Suppressor macrophage treated with lipopolysaccharide for 1 hour (primary cell): Measurements from ENCODE around the gene MGAT5.

Source experiments
- DNase-seq, 3 donors: peaks; one replicate each; pipeline ENCODE4 v3.0.0-alpha.2; 2020 to 2022

Gene MGAT5

GRCh38 chr2:134257965-134258683 is 4.3 kb downstream of the MGAT5 start:
- no peak for DNase-seq

GRCh38 chr2:134258684-134259388 is 5.0 kb downstream of the MGAT5 start:
- DNase-seq, result no peak

GRCh38 chr2:134259571-134259970 is 5.7 kb downstream of the MGAT5 start:
- no peak for DNase-seq

GRCh38 chr2:134259994-134260393 is 6.1 kb downstream of the MGAT5 start:
- no peak for DNase-seq

- DNase-seq, result no peak
Observed at GRCh38 chr2:134260713-134261112, 6.8 kb downstream of the MGAT5 start.

- no peak for DNase-seq
Observed at GRCh38 chr2:134261398-134262131, 7.7 kb downstream of the MGAT5 start.

GRCh38 chr2:134262684-134263083 is 8.8 kb downstream of the MGAT5 start:
- no peak for DNase-seq

- no peak for DNase-seq
Observed at GRCh38 chr2:134268265-134268664, 14.4 kb downstream of the MGAT5 start.

GRCh38 chr2:134269230-134269629 is 15.4 kb downstream of the MGAT5 start:
- no peak for DNase-seq

- DNase-seq, result no peak
Observed at GRCh38 chr2:134269972-134270735, 16.3 kb downstream of the MGAT5 start.

- DNase-seq, result peak in 2 of 3 donors; percentile 32 to 37
Observed at GRCh38 chr2:134271758-134272157, 17.9 kb downstream of the MGAT5 start.

GRCh38 chr2:134272806-134273205 is 18.9 kb downstream of the MGAT5 start:
- DNase-seq, result no peak

GRCh38 chr2:134273256-134273983 is 19.5 kb downstream of the MGAT5 start:
- no peak for DNase-seq

- no peak for DNase-seq
Observed at GRCh38 chr2:134274121-134274520, 20.2 kb downstream of the MGAT5 start.

GRCh38 chr2:134275058-134275862 is 21.4 kb downstream of the MGAT5 start:
- no peak for DNase-seq

GRCh38 chr2:134276381-134277172 is 22.7 kb downstream of the MGAT5 start:
- DNase-seq, result no peak

- no peak for DNase-seq
Observed at GRCh38 chr2:134277223-134277622, 23.4 kb downstream of the MGAT5 start.

- no peak for DNase-seq
Observed at GRCh38 chr2:134278553-134278952, 24.7 kb downstream of the MGAT5 start.

- no peak for DNase-seq
Observed at GRCh38 chr2:134279417-134279816, 25.5 kb downstream of the MGAT5 start.

GRCh38 chr2:134280231-134280630 is 26.4 kb downstream of the MGAT5 start:
- DNase-seq, result no peak

- DNase-seq, result no peak
Observed at GRCh38 chr2:134280726-134281125, 26.9 kb downstream of the MGAT5 start.
